NB4 (cell line): ENCODE data around the gene TFEB.

ENCODE experiments used
- TF ChIP-seq, protein P1 (sequence below): IDR thresholded peaks from one replicate; pipeline ENCODE4 v1.5.1; 2012; ENCODE audit warnings: low read depth, low read length
- TF ChIP-seq, protein P2 (sequence below): IDR thresholded peaks from 2 replicates; pipeline ENCODE4 v1.6.1; 2011; ENCODE audit warnings: low read depth, low read length

DNA sequence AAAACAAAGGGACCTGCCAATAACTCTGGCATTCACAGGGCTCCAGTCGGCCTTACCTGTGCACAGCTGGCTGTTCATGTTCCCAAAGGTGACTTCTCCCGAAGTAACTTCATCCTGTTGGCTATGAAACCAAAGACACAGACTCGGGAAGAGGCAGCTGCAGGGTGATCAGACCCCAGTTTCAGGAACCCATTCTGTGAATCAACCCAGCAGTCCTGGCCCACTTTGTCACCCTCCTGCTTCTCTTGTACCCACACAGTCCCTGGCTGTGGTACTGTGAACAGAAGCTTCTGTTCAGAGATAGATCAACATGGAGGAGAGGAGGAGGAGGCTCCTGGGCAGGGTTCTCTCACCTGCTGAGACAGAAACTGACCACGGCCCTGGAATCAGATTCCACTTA, 20.5 kb upstream of the TFEB start:
- TF ChIP-seq, protein P1, sequence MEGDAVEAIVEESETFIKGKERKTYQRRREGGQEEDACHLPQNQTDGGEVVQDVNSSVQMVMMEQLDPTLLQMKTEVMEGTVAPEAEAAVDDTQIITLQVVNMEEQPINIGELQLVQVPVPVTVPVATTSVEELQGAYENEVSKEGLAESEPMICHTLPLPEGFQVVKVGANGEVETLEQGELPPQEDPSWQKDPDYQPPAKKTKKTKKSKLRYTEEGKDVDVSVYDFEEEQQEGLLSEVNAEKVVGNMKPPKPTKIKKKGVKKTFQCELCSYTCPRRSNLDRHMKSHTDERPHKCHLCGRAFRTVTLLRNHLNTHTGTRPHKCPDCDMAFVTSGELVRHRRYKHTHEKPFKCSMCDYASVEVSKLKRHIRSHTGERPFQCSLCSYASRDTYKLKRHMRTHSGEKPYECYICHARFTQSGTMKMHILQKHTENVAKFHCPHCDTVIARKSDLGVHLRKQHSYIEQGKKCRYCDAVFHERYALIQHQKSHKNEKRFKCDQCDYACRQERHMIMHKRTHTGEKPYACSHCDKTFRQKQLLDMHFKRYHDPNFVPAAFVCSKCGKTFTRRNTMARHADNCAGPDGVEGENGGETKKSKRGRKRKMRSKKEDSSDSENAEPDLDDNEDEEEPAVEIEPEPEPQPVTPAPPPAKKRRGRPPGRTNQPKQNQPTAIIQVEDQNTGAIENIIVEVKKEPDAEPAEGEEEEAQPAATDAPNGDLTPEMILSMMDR: no peak
- TF ChIP-seq, protein P2, sequence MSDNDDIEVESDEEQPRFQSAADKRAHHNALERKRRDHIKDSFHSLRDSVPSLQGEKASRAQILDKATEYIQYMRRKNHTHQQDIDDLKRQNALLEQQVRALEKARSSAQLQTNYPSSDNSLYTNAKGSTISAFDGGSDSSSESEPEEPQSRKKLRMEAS: no peak
